ENCODE measurements around the gene HPD.

DNA sequence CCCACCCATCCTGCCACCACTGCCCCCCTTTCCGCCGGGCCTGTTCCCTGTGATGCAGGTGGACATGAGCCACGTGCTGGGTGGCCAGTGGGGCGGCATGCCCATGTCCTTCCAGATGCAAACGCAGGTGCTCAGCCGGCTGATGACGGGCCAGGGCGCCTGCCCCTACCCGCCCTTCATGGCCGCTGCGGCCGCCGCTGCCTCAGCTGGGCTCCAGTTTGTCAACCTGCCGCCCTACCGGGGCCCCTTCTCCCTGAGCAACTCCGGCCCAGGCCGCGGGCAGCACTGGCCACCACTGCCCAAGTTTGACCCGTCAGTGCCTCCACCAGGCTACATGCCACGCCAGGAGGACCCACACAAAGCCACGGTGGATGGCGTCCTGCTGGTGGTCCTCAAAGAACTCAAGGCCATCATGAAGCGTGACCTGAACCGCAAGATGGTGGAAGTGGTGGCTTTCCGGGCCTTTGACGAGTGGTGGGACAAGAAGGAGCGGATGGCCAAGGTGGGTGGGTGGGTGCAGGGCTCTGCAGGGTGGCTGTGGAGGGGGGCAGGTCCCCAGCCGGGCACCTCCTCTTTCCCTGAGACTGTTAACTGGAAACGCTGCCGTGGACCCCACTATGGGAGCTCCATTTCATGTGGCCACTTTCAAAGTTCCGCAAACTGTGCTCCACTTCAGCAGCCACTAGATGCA lies 44.1 kb downstream of the HPD start:
- TF ChIP-seq, protein P1, sequence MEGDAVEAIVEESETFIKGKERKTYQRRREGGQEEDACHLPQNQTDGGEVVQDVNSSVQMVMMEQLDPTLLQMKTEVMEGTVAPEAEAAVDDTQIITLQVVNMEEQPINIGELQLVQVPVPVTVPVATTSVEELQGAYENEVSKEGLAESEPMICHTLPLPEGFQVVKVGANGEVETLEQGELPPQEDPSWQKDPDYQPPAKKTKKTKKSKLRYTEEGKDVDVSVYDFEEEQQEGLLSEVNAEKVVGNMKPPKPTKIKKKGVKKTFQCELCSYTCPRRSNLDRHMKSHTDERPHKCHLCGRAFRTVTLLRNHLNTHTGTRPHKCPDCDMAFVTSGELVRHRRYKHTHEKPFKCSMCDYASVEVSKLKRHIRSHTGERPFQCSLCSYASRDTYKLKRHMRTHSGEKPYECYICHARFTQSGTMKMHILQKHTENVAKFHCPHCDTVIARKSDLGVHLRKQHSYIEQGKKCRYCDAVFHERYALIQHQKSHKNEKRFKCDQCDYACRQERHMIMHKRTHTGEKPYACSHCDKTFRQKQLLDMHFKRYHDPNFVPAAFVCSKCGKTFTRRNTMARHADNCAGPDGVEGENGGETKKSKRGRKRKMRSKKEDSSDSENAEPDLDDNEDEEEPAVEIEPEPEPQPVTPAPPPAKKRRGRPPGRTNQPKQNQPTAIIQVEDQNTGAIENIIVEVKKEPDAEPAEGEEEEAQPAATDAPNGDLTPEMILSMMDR (IDR thresholded peaks at IDR 0.05; ENCODE audit: poor library complexity), result no peak
- no peak for TF ChIP-seq EZH2phosphoT487 (IDR thresholded peaks at IDR 0.05; ENCODE audit: low read depth, severe bottlenecking, unreplicated experiment)
- TF ChIP-seq EZH2 (IDR thresholded peaks at IDR 0.05; ENCODE audit: borderline replicate concordance), result no peak
